Suprapubic skin (tissue), 4 donors: Measurements from ENCODE around the gene KCNH5. TPM values are rescaled to one million over a fixed set of nuclear protein-coding genes. Genes with fewer than 3 reads are reported as not detected.

Source experiments
- DNase-seq, 2 donors: peaks; one replicate each; pipeline ENCODE4 v3.0.0-alpha.2; 2019; ENCODE audit warnings: low spot score in 2 of 2
- H3K27ac ChIP-seq: fragments of 200-600 bp; sonication (generic); one replicate; pipeline ENCODE4 v1.5.1; 2019
- H3K27me3 ChIP-seq: fragments of 200-600 bp; sonication (generic); one replicate; pipeline ENCODE4 v1.5.1; 2019
- H3K36me3 ChIP-seq: fragments of 200-600 bp; sonication (generic); one replicate; pipeline ENCODE4 v1.5.1; 2019
- H3K4me1 ChIP-seq: fragments of 200-600 bp; sonication (generic); one replicate; pipeline ENCODE4 v1.5.1; 2019
- H3K4me3 ChIP-seq: fragments of 200-600 bp; sonication (generic); one replicate; pipeline ENCODE4 v1.5.1; 2019; ENCODE audit warnings: mild to moderate bottlenecking
- H3K9me3 ChIP-seq: fragments of 200-600 bp; sonication (generic); one replicate; pipeline ENCODE4 v1.5.1; 2019
- EP300 ChIP-seq: sonication (generic); formaldehyde crosslinking; IDR thresholded peaks from one replicate; pipeline ENCODE4 v1.6.1; 2017; ENCODE audit warnings: antibody characterized with exemption
- POLR2A ChIP-seq, 2 donors: fragments of 450-650 bp; IDR thresholded peaks; one replicate each; pipeline ENCODE4 v1.6.1; 2017; ENCODE audit warnings: antibody characterized with exemption in 2 of 2, mild to moderate bottlenecking in 2 of 2, moderate library complexity in 2 of 2
- POLR2AphosphoS5 ChIP-seq, 3 donors: sonication (generic); formaldehyde crosslinking; IDR thresholded peaks; one replicate each; pipeline ENCODE4 v1.6.1; 2017; ENCODE audit warnings: antibody characterized with exemption in 3 of 3
- WGBS: methylation state at CpG from one replicate; pipeline ENCODE4 v1.1.5; 2018; 5-methylcytosine and 5-hydroxymethylcytosine counted together
- total RNA-seq, 4 donors: library from RNA; depleted of rRNA; stranded (reverse); fragments of >200 nt; gene quantifications; one replicate each; pipeline ENCODE4 v1.1.0, GENCODE V29; 2016
- TF ChIP-seq, protein P1 (sequence below), 2 donors: fragments of 200-600 bp in 1 of 2; fragments of 450-650 bp in 1 of 2; sonication (generic) in 1 of 2; IDR thresholded peaks; one replicate each; pipeline ENCODE4 v1.5.1; 2016 to 2019; ENCODE audit warnings: antibody characterized with exemption in 2 of 2, mild to moderate bottlenecking in 1 of 2, moderate library complexity in 1 of 2

The KCNH5 gene
- total RNA-seq, 4 donors from 2014 or later = 0.31 to 0.79 TPM; not detected in 2

DNA sequence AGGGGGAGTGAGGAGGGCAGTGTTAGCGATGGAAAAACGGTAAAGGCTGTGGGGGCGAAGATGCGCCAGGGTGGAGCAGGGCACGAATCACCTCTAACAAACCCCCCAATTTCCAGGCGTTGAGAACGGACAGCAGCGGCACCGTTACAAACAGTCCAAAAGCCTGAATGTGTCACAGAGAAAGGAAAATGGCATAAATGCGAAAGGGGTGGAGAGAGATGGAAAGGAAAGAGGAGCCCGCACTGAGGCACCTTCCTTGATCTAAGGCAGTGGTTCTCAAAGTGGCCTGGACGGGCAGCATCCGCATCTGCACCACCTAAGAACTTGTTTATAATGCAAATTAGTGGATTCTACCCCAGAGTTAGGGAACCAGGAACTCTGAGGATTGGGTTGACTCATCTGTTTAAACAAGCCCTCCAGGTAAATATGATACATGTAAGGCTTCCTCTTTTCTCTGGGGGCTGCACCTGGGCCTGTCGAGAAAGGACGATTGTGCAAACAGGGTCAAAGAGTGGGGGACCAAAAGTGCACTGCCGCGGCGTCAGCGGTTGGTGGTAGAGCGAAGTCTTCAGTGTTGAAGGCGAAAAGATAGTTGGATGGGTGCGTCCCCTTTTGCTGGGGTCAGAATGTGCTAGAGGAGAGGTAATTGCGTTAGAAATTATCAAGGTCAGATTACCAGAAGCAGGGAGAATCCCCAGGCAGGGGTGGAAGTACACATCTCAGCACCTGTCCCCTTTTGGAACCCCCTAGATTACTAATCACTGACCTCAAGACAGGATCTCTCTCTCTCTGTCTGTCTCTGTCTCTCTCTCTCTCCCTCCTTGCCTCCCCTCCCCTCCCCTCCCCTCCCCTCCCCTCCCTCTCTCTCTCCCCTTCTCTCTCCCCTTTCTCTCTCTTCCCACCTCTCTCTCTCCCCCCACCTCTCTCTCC lies 1.3 kb upstream of the KCNH5 start:
- Histone ChIP-seq H3K36me3 (no peaks in the 10 kb centered on the region), H3K27me3 (peaks cover 67% of the 10 kb centered on the region), H3K4me1 (peaks cover 16% of the 10 kb centered on the region), H3K27ac (no peak overlapping the region), H3K4me3 (peak overlapping the region; percentile 39), H3K9me3 (no peaks in the 10 kb centered on the region)
- WGBS = 15% methylated on average over 23 of the region's 23 CpGs
- TF ChIP-seq, protein P1, sequence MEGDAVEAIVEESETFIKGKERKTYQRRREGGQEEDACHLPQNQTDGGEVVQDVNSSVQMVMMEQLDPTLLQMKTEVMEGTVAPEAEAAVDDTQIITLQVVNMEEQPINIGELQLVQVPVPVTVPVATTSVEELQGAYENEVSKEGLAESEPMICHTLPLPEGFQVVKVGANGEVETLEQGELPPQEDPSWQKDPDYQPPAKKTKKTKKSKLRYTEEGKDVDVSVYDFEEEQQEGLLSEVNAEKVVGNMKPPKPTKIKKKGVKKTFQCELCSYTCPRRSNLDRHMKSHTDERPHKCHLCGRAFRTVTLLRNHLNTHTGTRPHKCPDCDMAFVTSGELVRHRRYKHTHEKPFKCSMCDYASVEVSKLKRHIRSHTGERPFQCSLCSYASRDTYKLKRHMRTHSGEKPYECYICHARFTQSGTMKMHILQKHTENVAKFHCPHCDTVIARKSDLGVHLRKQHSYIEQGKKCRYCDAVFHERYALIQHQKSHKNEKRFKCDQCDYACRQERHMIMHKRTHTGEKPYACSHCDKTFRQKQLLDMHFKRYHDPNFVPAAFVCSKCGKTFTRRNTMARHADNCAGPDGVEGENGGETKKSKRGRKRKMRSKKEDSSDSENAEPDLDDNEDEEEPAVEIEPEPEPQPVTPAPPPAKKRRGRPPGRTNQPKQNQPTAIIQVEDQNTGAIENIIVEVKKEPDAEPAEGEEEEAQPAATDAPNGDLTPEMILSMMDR (IDR thresholded peaks at IDR 0.05) = no peak
- TF ChIP-seq POLR2AphosphoS5 (IDR thresholded peaks at IDR 0.05) (no peak), EP300 (no peak), POLR2A (IDR thresholded peaks at IDR 0.05) (no peak)
- no peak for DNase-seq

DNA sequence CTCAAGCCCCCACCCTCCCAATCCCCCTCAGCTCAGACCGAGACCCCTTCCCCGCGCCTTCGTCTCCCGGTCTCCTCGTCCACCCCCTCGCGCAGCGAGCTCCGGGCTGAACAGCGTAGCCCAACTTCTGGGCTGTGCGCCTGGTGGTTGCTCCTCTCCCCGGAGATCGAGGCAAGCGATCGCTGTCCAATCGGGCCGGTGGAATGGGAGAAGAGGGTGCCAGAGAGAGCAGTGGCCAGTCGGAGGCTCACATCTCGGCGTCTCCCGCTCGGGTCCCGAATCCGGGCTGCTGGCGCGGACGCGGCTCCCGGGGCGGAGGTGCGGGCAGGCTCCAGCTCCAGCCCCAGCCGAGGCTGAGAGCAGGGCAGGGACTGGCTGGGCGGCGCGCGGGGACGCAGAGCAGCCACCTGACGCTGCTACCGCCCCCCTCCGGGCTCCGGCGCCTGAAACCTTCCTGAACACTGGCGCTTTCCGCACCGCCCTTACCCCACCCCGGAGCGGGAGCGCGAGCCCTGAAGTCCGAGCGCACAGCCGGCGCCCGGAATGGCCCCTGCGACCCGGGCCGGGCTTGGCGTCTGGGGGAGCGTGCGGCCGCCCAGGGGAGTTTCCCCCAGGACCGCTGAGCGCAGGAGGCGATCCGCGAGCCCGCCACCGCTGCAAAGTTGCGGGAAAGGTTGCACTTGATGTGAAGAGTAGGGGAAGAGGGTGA lies 508 bp upstream of the KCNH5 start:
- peak overlapping the region; percentile 39 for H3K4me3 ChIP-seq
- no peak for DNase-seq

DNA sequence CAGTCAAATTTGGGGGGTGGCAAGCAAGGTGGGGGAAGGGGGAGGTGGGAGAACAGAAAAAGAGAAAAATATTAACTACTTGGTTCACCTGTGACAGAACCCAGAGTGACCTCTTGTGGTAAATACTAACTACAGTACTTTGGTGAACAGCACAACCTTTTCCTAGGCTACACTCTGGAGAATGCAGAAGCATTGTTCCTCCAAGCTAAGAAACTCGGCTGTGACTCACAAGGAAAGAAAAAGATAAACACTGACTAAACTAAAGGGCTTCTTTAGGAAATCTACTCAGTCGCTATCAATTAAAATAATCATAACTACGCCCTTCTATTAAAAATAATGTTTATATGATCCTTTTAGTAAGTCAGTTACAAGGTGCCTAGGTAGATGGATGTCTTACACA lies 5.4 kb downstream of the KCNH5 start:
- Histone ChIP-seq H3K27me3 (peaks cover 26% of the 10 kb centered on the region), H3K27ac (no peak overlapping the region), H3K9me3 (no peaks in the 10 kb centered on the region), H3K4me3 (no peak overlapping the region), H3K4me1 (no peaks in the 10 kb centered on the region), H3K36me3 (no peaks in the 10 kb centered on the region)
- TF ChIP-seq, protein P1 (IDR thresholded peaks at IDR 0.05) = no peak
- TF ChIP-seq POLR2AphosphoS5 (IDR thresholded peaks at IDR 0.05) = no peak
- TF ChIP-seq POLR2A (IDR thresholded peaks at IDR 0.05) = no peak
- TF ChIP-seq EP300 = no peak
- no peak for DNase-seq
- 35% methylated on average over 3 of the region's 3 CpGs for WGBS

More for the DNA sequence above, 508 bp upstream of the KCNH5 start:
- under 1% methylated on average over 42 of the region's 70 CpGs for WGBS
- Histone ChIP-seq H3K27me3 (peaks cover 67% of the 10 kb centered on the region), H3K27ac (no peak overlapping the region), H3K36me3 (no peaks in the 10 kb centered on the region), H3K9me3 (no peaks in the 10 kb centered on the region), H3K4me1 (peaks cover 16% of the 10 kb centered on the region)
- TF ChIP-seq POLR2A (IDR thresholded peaks at IDR 0.05) = no peak
- no peak for TF ChIP-seq POLR2AphosphoS5 (IDR thresholded peaks at IDR 0.05)
- TF ChIP-seq EP300 = no peak
- TF ChIP-seq, protein P1 (IDR thresholded peaks at IDR 0.05) = no peak

DNA sequence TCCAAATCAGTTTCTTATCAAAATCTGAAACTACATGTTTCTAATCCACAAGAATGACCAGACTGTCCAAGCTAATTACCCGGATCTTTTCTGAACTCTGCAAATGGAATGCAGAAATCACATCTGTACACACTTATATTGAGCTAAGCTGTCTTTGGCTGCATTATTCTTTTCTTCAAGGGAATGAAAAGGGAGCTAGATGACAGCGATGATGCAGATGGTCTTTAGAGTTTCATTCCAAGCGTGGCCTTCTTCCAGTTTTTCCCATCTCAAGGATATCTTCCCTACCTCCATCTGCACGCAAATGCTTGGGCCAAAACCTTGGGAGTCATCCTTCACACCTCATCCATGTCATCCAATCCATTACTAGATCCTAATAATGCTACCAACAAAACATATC lies 12.6 kb downstream of the KCNH5 start:
- Histone ChIP-seq H3K36me3 (no peaks in the 10 kb centered on the region), H3K9me3 (no peaks in the 10 kb centered on the region), H3K27me3 (no peaks in the 10 kb centered on the region), H3K4me3 (no peak overlapping the region), H3K27ac (no peak overlapping the region), H3K4me1 (no peaks in the 10 kb centered on the region)
- WGBS = 70% methylated on average over 4 of the region's 4 CpGs
- TF ChIP-seq, protein P1 (IDR thresholded peaks at IDR 0.05) = no peak
- TF ChIP-seq EP300 = no peak
- no peak for TF ChIP-seq POLR2A (IDR thresholded peaks at IDR 0.05)
- no peak for TF ChIP-seq POLR2AphosphoS5 (IDR thresholded peaks at IDR 0.05)
- DNase-seq = no peak

DNA sequence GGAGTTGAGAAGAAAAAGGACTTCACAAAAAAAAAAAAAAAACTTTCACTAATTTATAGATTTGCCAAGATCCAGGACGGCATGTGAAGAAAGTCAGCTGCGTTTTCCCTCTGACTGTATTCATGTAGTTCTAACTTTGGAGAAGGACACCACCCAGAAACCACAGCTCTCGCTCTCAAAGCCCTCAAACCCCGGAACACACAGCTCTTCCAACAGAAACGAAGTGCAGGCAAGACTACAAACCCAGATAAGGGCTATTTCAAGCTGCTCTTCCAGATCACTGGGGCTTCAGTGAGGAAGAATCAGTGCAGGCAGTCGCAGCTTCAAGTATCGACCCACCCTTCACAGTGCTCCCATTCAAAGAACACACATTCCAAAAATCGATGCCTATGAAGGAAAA lies 13.2 kb downstream of the KCNH5 start:
- no peak for DNase-seq
- Histone ChIP-seq H3K27me3 (no peaks in the 10 kb centered on the region), H3K36me3 (no peaks in the 10 kb centered on the region), H3K9me3 (no peaks in the 10 kb centered on the region), H3K4me1 (no peaks in the 10 kb centered on the region), H3K27ac (no peak overlapping the region), H3K4me3 (no peak overlapping the region)
- 56% methylated on average over 8 of the region's 8 CpGs for WGBS
- TF ChIP-seq POLR2A (IDR thresholded peaks at IDR 0.05) (no peak), POLR2AphosphoS5 (IDR thresholded peaks at IDR 0.05) (no peak), EP300 (no peak)
- TF ChIP-seq, protein P1 (IDR thresholded peaks at IDR 0.05) = no peak
